Vagina (tissue), 2 donors: ENCODE measurements around the gene HCFC1R1. TPM values are rescaled to one million over a fixed set of nuclear protein-coding genes. Genes with fewer than 3 reads are reported as not detected.

Experiments used
- DNase-seq, 2 donors: peaks; one replicate each; pipeline ENCODE4 v3.0.0-alpha.2; 2017; ENCODE audit errors: extremely low spot score in 2 of 2
- H3K27ac ChIP-seq: fragments of 200-600 bp; sonication (generic); one replicate; pipeline ENCODE4 v1.5.1; 2019
- H3K27me3 ChIP-seq: fragments of 200-600 bp; sonication (generic); one replicate; pipeline ENCODE4 v1.5.1; 2019
- H3K36me3 ChIP-seq, 2 donors: fragments of 200-600 bp; sonication (generic); one replicate each; pipeline ENCODE4 v1.5.1; 2017 to 2019
- H3K4me1 ChIP-seq: fragments of 200-600 bp; sonication (generic); one replicate; pipeline ENCODE4 v1.5.1; 2019
- H3K4me3 ChIP-seq, 2 donors: fragments of 200-600 bp; sonication (generic); 1 replicate in 1 of 2; 2 replicates in 1 of 2; pipeline ENCODE4 v1.5.1; 2016 to 2019
- H3K9me3 ChIP-seq: fragments of 200-600 bp; sonication (generic); one replicate; pipeline ENCODE4 v1.5.1; 2019
- CTCF ChIP-seq, 3 experiments: fragments of 450-650 bp in 2 of 3; fragments of 200-600 bp in 1 of 3; sonication (generic) in 1 of 3; IDR thresholded peaks; one replicate each; pipeline ENCODE4 v1.5.1; 2017 to 2019; ENCODE audit warnings: antibody characterized with exemption in 3 of 3, mild to moderate bottlenecking in 2 of 3, moderate library complexity in 2 of 3
- POLR2A ChIP-seq, 2 donors: fragments of 450-650 bp; IDR thresholded peaks; one replicate each; pipeline ENCODE4 v1.6.1; 2017; ENCODE audit warnings: antibody characterized with exemption in 2 of 2, mild to moderate bottlenecking in 2 of 2, moderate library complexity in 2 of 2
- POLR2AphosphoS5 ChIP-seq, 2 donors: sonication (generic); formaldehyde crosslinking; IDR thresholded peaks; one replicate each; pipeline ENCODE4 v1.9.0; 2017; ENCODE audit warnings: antibody characterized with exemption in 2 of 2, mild to moderate bottlenecking in 2 of 2, low read depth in 1 of 2; ENCODE audit not compliant: insufficient read depth in 1 of 2
- intact Hi-C: fragments of 100-400 bp; cut with DNase I; formaldehyde crosslinking; loops from one replicate; pipeline ENCODE4 v1.15.1; 2023
- small RNA-seq: library from RNA; depleted of rRNA; stranded (forward); fragments of <200 nt; gene quantifications from one replicate; pipeline ENCODE3, GENCODE V24; 2016
- total RNA-seq: library from RNA; depleted of rRNA; stranded (reverse); fragments of >200 nt; gene quantifications from one replicate; pipeline ENCODE4 v1.2.3, GENCODE V29; 2016

HCFC1R1 gene
- total RNA-seq, 1 donor from 2014 or later: 39.0 TPM

DNA sequence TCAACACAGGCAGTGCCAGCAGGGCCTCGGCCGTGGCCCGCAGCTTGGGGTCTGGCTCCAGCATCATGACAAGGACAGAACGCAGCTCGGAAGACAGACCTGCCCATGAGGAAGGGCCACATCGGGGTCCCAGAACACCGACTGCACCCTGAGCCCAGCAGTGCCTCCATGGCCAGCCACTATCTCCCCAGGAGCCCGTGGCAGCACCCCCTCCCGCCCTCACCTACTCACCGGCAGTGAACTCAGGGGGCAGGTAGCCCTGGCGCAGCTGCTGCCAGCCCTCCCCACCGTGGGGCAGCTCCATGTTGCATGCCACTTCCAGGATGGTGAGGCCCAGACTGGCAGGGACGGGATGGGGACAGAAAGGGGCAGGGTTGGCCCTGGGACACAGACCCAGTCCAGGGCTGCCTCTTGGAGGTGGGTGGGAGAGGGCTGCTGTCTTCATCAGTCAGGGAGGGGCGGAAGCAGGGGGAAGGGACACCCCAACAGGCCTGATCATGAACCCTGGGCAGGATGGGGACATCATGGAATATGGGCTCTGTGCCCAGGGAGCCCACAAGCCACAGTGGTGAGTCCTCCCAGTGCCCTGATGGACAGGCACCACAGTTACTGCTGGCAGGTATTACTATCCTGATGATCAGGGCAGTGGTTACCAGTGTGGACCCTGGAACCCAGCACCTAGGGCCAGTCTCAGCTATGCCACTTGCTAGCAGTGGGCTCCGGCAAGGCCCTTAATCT lies 49.3 kb downstream of the HCFC1R1 start:
- intact Hi-C loops: no loop called here
- no peak for DNase-seq
- Histone ChIP-seq H3K4me3 (no peak overlapping the region), H3K27ac (no peak overlapping the region), H3K27me3 (no peaks in the 10 kb centered on the region), H3K4me1 (peaks cover 10% of the 10 kb centered on the region), H3K9me3 (no peaks in the 10 kb centered on the region), H3K36me3 (no peaks in the 10 kb centered on the region)
- TF ChIP-seq POLR2AphosphoS5 (IDR thresholded peaks at IDR 0.05; ENCODE audit: insufficient read depth in 1 of 2, low read depth in 1 of 2): no peak

GRCh38 chr16:2973605-2974318 lies 50.0 kb downstream of the HCFC1R1 start:
- no peak overlapping the region for H3K4me3 ChIP-seq
- H3K4me1 ChIP-seq: peaks cover 12% of the 10 kb centered on the region
- intact Hi-C loops: no loop called here
- H3K27me3 ChIP-seq: no peaks in the 10 kb centered on the region
- TF ChIP-seq POLR2A (IDR thresholded peaks at IDR 0.05): no peak
- no peak for TF ChIP-seq POLR2AphosphoS5 (IDR thresholded peaks at IDR 0.05; ENCODE audit: insufficient read depth in 1 of 2, low read depth in 1 of 2)
- no peak for TF ChIP-seq CTCF (IDR thresholded peaks at IDR 0.05)
- H3K27ac ChIP-seq: no peak overlapping the region
- DNase-seq: no peak
- no peaks in the 10 kb centered on the region for H3K36me3 ChIP-seq
- no peaks in the 10 kb centered on the region for H3K9me3 ChIP-seq

GRCh38 chr16:2973093-2973492 lies 50.6 kb downstream of the HCFC1R1 start:
- Histone ChIP-seq H3K4me3 (no peak overlapping the region), H3K27ac (no peak overlapping the region), H3K9me3 (no peaks in the 10 kb centered on the region), H3K27me3 (no peaks in the 10 kb centered on the region), H3K4me1 (peaks cover 19% of the 10 kb centered on the region), H3K36me3 (no peaks in the 10 kb centered on the region)
- DNase-seq: no peak
- TF ChIP-seq CTCF (IDR thresholded peaks at IDR 0.05) (no peak), POLR2AphosphoS5 (IDR thresholded peaks at IDR 0.05; ENCODE audit: insufficient read depth in 1 of 2, low read depth in 1 of 2) (no peak), POLR2A (IDR thresholded peaks at IDR 0.05) (no peak)
- intact Hi-C loops: no loop called here

Small RNA genes within 50 kb of the gene (small RNA-seq; reads per million reads assigned to genes)
- not detected for gene LINC00514

Other genes with a start within 250 kb of the HCFC1R1 start
- gene ELOB, start 246.7 kb downstream of the HCFC1R1 start, total RNA-seq: 530 TPM
- gene PRSS33, start 236.4 kb downstream of the HCFC1R1 start, total RNA-seq: not detected
- gene PRSS41, start 225.5 kb downstream of the HCFC1R1 start, total RNA-seq: not detected
- gene PRSS21, start 206.7 kb downstream of the HCFC1R1 start, total RNA-seq: not detected
- 11.3 TPM for gene ZG16B, start 193.6 kb downstream of the HCFC1R1 start, total RNA-seq
- 38.8 TPM for gene PRSS22, start 165.8 kb downstream of the HCFC1R1 start, total RNA-seq
- 65.1 TPM for gene FLYWCH2, start 140.7 kb downstream of the HCFC1R1 start, total RNA-seq
- 32.9 TPM for gene FLYWCH1, start 112.0 kb downstream of the HCFC1R1 start, total RNA-seq
- not detected for gene KREMEN2, start 59.7 kb downstream of the HCFC1R1 start, total RNA-seq
- 2.7 TPM for gene PAQR4, start 54.6 kb downstream of the HCFC1R1 start, total RNA-seq
- 6.9 TPM for gene PKMYT1, start 43.5 kb downstream of the HCFC1R1 start, total RNA-seq
- gene CLDN9, start 11.0 kb downstream of the HCFC1R1 start, total RNA-seq: not detected
- gene CLDN6, start 5.8 kb downstream of the HCFC1R1 start, total RNA-seq: not detected
- gene TNFRSF12A, start 3.6 kb downstream of the HCFC1R1 start, total RNA-seq: 12.3 TPM
- gene THOC6, start 93 bp upstream of the HCFC1R1 start, total RNA-seq: 22.6 TPM
- gene BICDL2, start 13.0 kb upstream of the HCFC1R1 start, total RNA-seq: 52.5 TPM
- 0.25 TPM for gene MMP25, start 22.6 kb upstream of the HCFC1R1 start, total RNA-seq
- gene IL32, start 41.7 kb upstream of the HCFC1R1 start, total RNA-seq: 13.0 TPM
- not detected for gene ZSCAN10, start 75.4 kb upstream of the HCFC1R1 start, total RNA-seq
- 14.2 TPM for gene ZNF205, start 88.6 kb upstream of the HCFC1R1 start, total RNA-seq
- gene ZNF213, start 111.1 kb upstream of the HCFC1R1 start, total RNA-seq: 7.6 TPM
- not detected for gene OR1F1, start 164.3 kb upstream of the HCFC1R1 start, total RNA-seq
- gene ZNF200, start 211.2 kb upstream of the HCFC1R1 start, total RNA-seq: 5.2 TPM
- gene MEFV, start 232.7 kb upstream of the HCFC1R1 start, total RNA-seq: 1.5 TPM